BJ (cell line): ENCODE data around the gene PHF19. TPM values are rescaled to one million over a fixed set of nuclear protein-coding genes. Genes with fewer than 3 reads are reported as not detected.

ENCODE experiments used
- CTCF ChIA-PET: fragments of 350-600 bp; formaldehyde crosslinking; extraction: SDS; loops from one replicate; lab custom pipeline; 2021; ENCODE audit warnings: antibody characterized with exemption, inconsistent platforms; lab: Yijun Ruan, JAX
- POLR2A ChIA-PET: fragments of 300-600 bp; sonication (Branson Sonifier 250); formaldehyde crosslinking; extraction: SDS; loops from one replicate; lab custom pipeline; 2021; ENCODE audit warnings: antibody characterized with exemption; lab: Charles Lee
- DNase-seq: peaks from one replicate; pipeline ENCODE4 v3.0.0-alpha.2; 2011; ENCODE audit warnings: low read depth
- H3K27me3 ChIP-seq: 2 replicates; pipeline ENCODE4 v1.6.0; 2011; ENCODE audit warnings: low read length; ENCODE audit not compliant: control insufficient read depth, insufficient read depth
- H3K36me3 ChIP-seq: 2 replicates; pipeline ENCODE4 v1.5.1; 2011; ENCODE audit warnings: low read length; ENCODE audit not compliant: control insufficient read depth, insufficient read depth
- H3K4me3 ChIP-seq: 2 replicates; pipeline ENCODE4 v1.5.1; 2011; ENCODE audit warnings: low read depth, mild to moderate bottlenecking, control low read depth, low read length
- CTCF ChIP-seq: IDR thresholded peaks from 2 replicates; pipeline ENCODE4 v1.5.1; 2011; ENCODE audit warnings: low read depth, mild to moderate bottlenecking, control low read depth, inconsistent platforms, low read length, moderate library complexity; ENCODE audit not compliant: insufficient read depth
- polyA plus RNA-seq: library from polyadenylated mRNA; depleted of rRNA; stranded (reverse); fragments of >200 nt; gene quantifications from 2 replicates; pipeline ENCODE4 v1.2.3, GENCODE V29; 2011

PHF19 gene
- polyA plus RNA-seq, 1 experiment: 61.7 TPM

- no peak for TF ChIP-seq CTCF
- Histone ChIP-seq H3K27me3 (no peaks in the 10 kb centered on the region), H3K36me3 (no peaks in the 10 kb centered on the region), H3K4me3 (no peak overlapping the region)
- POLR2A ChIA-PET: interaction anchor here (0.6 kb wide), 1 partner anchor 32 kb away, joined by 7 read pairs; no protein-coding TSS in a partner anchor
- CTCF ChIA-PET: interaction anchor here (1.2 to 1.6 kb wide), 3 partner anchors 10 to 19 kb away, joined by 3 to 6 read pairs (median 4); no protein-coding TSS in a partner anchor
- DNase-seq: no peak
Measured at GRCh38 chr9:120919843-120920805, 43.1 kb upstream of the PHF19 start.

GRCh38 chr9:120918931-120919842 lies 42.2 kb upstream of the PHF19 start:
- CTCF ChIA-PET: interaction anchor here (1.2 to 1.5 kb wide), 3 partner anchors 8 to 20 kb away, joined by 3 to 6 read pairs (median 3); no protein-coding TSS in a partner anchor
- Histone ChIP-seq H3K4me3 (no peak overlapping the region), H3K36me3 (no peaks in the 10 kb centered on the region), H3K27me3 (no peaks in the 10 kb centered on the region)
- no peak for DNase-seq
- POLR2A ChIA-PET: no interaction called here
- TF ChIP-seq CTCF: no peak

DNA sequence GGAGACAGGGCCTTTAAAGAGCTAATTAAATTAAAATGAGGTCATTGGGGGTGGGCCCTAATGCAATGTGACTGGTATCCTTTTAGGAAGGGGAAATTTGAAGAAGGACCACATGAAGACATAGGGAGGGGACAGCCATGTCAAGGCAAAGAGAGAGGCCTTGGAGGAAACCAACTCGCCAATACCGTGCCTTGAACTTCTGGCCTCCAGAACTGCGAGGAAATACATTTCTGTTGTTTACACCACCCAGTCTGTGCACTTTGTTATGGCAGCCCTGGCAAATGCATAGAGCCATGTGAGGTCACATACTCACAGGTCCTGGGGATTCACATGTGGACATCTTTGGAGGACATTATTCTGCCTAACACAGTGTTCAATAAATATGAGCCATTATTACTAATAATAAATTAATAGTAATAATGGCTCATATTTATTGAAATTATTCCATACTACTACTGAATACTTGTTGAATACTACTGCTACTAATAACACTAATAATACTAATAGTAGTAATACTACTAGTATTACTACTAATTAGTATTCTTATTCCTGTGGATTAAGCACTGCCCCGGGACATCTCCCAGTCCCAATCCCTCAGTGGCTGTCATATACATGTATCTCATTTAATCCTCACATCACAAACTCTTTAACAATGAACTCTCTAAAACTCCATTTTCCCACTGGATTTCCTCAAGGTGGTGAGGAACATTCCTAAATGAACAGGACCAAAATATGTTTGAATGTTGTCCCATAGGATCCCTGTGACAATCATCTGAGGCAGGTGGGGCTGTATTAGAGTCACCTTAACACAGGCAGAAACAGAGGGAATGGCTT lies 41.2 kb upstream of the PHF19 start:
- no peaks in the 10 kb centered on the region for H3K36me3 ChIP-seq
- H3K4me3 ChIP-seq: no peak overlapping the region
- CTCF ChIA-PET: interaction anchor here (1.4 to 1.5 kb wide), 4 partner anchors 9 to 142 kb away, joined by 3 to 6 read pairs (median 3); no protein-coding TSS in a partner anchor
- H3K27me3 ChIP-seq: no peaks in the 10 kb centered on the region
- POLR2A ChIA-PET: no interaction called here
- TF ChIP-seq CTCF: no peak
- DNase-seq: no peak

- ChIA-PET POLR2A (no interaction called here), CTCF (interaction anchor here (0.9 to 1.4 kb wide), 4 partner anchors 10 to 143 kb away, joined by 3 to 6 read pairs (median 3); no protein-coding TSS in a partner anchor)
- TF ChIP-seq CTCF: no peak
- no peak for DNase-seq
- Histone ChIP-seq H3K27me3 (no peaks in the 10 kb centered on the region), H3K36me3 (no peaks in the 10 kb centered on the region), H3K4me3 (no peak overlapping the region)
Measured at GRCh38 chr9:120916991-120917880, 40.2 kb upstream of the PHF19 start.
